VCaP (cell line): ENCODE data around the gene FTO.

Experiments used
- H3K27ac ChIP-seq: fragments of 450-650 bp; 2 replicates; pipeline ENCODE4 v1.5.1; 2017
- CTCF ChIP-seq: fragments of 450-650 bp; conservative IDR thresholded peaks from 2 replicates; pipeline ENCODE4 v1.5.1; 2017; ENCODE audit warnings: mild to moderate bottlenecking, moderate library complexity

FTO gene

DNA sequence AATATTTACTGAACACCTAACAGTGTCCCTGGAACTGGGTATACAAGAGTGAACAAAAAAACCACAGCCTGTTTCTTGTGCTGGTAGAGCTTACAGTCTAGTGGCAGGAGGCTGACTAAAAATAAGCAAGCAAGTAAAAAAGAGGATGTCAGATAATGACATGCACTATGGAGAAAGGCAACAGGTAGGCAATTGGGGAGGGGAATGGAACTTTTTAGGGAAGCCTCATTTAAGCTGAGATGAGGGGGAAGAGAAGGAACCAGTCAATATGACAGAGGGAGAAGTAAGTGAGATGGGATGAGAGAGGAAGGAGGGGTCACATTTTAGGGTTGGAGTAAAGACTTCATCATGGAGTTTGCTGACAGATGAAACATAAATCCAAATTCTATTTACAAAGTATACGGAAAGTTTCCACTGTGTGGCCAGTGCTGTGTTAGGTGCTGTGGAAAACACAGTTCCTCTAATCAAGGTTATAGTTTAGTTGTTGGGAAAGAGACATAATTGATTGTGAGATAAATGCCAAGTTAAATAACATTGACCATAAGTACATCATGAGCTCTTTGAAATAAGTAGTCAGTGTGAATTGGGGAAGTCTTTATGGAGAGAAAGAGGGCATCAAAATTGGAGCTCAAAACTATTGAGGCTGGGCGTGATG is 251.4 kb downstream of the FTO start:
- no peak for TF ChIP-seq CTCF
- no peak overlapping the region for H3K27ac ChIP-seq

DNA sequence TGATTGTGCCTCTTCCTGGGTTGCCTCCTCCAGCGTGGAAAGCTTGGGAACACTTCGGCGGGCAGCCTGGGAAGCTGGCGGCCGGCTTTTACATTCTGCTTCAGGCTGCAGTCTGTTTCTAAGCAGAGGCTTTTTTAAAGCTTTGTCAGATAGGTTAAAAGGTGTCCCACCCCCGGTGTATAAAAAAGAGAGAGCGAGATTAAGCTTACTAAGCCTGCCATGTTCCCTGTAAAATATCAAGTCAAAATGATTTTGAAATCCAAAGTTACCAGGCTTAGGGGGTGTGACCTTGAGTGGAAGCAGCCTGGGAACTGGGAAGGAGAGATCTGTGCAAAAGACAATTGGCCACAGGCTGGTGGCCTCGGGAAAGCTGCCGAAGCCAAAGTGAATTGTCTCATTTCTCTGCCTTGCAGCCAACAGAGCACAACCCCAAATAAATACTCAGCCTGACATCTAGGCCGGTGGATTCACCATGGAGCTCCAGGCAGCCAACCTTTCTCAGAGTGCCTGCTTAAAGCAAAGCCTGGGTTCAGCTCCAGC is 254.5 kb downstream of the FTO start:
- H3K27ac ChIP-seq: no peak overlapping the region
- no peak for TF ChIP-seq CTCF

DNA sequence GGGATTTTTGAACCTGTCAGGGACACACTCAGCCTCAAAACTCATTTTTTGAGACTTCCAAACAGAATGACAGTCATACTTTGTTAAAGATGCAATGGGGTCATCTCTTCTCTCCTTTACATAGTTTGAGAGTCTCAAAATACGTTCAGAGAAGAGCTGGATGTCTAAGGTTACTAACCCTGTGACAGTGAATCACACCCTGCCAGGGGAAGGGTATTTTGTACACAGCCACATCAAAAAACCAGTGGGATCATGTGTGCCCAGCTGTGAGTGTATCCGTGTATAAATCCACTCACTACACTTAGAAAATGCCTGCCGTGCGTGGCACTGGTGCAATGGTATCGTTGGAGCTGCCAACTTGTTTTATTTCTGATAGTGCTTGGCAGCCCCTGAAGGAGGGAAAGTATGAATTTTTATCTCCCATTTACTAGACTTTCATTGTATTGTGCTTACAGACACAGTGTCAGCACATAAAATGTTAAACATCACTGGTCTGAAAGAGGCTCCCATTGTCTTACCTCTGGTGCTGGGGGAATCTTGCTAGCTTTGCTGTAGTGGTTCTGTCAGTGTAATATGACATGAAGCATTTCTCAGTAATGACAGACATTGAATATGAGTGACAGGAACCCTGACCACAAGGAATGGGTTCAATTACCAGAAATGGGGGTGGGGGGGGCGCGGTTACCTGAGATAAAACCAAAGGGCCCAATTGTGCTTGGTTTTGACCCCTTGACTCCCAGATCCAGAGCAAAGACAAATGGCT is 256.3 kb downstream of the FTO start:
- no peak overlapping the region for H3K27ac ChIP-seq
- TF ChIP-seq CTCF: no peak

- TF ChIP-seq CTCF: no peak
- H3K27ac ChIP-seq: no peak overlapping the region
Measured at GRCh38 chr16:53960954-53961616, 257.1 kb downstream of the FTO start.

DNA sequence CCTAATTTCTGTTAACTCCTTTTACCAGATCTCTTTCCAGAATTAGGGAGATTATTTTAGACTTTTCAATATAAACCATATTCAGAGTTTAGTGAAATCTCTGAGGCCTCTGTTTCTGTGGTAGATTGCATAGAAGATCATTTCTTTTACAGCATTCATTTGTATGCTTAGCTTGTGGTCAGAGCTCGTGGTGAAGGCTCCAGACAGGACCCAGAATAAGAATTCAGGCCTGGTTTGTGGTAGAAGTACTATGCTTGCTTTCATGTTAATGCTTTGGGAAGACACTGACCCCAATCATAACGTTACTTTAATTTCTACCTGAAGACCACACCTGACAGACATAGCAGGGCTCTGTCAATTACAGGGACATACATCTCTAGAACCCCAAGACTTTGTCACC is 258.1 kb downstream of the FTO start:
- H3K27ac ChIP-seq: no peak overlapping the region
- TF ChIP-seq CTCF: no peak

DNA sequence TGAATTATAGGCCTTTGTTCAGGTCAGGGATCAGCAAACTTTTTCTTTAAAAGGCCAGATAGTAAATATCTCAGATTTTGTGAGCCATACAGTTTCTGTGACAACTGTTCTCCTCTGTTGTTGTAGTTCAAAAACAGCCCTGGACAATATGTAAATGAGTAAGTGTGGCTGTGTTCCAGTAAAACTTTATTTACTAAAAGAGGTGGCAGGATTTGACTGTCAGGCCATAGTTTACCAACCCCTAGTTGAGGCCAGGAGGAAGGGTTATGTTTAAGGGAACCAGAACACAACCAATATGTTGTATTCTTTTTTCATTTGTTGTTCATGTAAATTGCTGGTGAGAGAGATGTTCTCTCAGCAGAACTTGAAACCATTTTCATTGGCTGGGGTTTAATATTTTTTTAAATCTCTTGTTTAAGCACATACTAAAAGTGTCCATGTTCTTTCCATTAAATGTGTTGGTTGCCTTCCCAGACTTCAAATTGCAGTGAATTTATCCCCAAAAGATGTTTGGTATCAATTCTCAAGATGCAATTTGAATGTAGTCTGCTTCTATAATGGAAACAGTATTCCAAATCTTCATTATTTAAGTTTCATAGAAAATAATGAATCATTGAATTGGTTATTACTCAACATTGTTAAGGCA is 260.3 kb downstream of the FTO start:
- TF ChIP-seq CTCF: no peak
- H3K27ac ChIP-seq: no peak overlapping the region
